ENCODE measurements around the gene ARHGAP26.
"Not testable (repeated sequence)": the region's sequence is repeated elsewhere in the genome, so short reads cannot be mapped to it uniquely, and the experiment has no call there.

Gene ARHGAP26

DNA sequence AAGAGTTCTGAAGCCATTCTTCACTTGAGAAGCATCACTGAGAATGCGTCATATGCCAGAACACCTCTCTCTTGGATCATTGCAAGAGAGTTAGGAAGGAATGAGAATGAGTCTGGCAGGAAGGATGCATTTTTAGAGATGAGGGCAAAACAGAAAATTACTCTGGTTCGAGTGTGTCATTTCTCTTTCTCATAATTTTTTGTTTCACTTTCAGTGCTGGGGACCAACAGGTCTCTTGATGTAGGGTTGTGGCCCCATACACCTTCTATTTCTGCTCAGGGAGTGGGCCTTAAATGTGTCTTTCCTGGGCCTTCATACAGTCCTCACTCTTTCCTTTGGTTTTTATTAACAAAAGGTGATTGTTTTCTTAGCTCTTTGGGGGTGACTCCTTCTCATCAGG, 330.9 kb downstream of the ARHGAP26 start:
- no peak for DNase-seq

DNA sequence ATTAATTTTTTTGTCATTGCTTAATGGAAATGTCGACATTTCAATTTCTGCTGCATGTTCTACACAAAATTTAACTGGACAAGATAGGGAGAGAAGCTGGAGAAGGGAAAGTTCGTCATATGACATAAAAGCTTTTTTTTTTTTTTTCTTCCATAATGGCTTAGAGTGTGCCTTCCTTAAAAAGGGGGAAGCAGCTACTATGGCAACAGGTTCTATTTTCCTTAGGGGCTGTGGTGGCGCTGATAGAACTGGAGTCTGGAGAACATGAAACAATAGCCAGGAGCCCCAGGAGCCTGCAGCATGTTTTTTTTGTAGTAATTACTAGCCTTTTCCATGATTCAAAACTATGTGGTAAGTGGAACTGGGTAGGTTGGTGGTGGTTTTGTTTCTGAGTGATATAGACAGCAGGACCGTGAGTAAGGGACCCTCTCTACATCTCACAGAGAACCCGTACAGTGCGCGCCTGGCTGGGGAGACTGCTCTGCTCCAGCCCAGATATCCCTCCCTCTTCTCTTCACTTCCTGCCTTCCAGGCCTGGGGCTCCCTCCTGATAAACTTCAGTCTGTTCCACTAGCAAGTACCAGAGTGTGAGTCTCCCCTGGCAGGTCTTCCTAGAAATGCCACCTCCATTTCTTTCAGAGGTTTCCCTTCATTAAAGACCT, 331.7 kb downstream of the ARHGAP26 start:
- DNase-seq, result peak in 1 of 2 experiments; percentile 10

DNA sequence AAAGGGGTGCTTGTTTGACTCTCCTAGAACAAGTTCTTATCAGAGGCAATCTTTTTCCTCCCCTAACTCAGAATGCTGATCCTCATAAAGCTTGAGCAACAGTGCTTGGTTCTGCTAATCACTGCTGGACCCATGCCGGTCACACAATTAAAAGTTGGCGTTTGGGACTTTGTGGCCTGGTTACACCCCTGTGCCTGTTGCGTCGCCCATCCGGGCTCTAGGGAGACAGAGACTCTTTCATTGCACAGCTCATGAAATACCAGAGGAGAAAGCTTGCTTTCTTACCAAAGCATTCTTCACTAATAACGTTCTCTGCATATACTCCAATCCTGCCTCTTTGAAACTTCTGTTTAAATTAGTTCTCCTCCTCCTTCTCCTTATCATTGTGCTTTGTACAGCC, 332.2 kb downstream of the ARHGAP26 start:
- DNase-seq, result no peak

DNA sequence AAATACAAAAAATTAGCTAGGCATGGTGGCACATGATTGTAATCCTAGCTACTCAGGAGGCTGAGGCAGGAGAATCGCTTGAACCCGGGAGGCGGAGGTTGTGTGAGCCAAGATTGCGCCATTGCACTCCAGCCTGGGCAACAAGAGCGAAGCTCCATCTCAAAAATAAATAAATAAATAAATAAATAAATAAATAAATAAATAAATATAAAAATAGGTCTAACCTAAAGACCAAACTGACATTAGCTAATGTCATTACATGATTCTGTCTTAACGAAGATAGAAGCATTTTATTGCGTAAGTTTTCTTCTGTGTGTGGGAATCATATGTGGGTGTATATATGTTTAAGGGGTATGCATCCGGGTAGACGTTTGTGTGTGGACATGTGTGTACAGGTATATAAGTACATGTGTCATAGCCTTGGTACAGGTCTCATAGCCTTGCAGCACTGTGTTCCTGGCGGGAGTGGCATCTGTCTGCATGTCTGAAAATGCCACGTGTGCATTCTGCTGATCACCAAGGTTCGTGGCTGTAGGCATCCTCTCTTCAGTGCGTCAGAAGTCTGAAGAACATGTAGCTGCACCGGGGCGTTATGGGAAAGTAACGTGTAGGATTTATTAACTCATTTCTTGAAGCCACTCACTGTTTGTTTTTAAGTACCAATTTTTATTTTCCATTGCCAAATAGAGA, 335.2 kb downstream of the ARHGAP26 start:
- no peak for DNase-seq

DNA sequence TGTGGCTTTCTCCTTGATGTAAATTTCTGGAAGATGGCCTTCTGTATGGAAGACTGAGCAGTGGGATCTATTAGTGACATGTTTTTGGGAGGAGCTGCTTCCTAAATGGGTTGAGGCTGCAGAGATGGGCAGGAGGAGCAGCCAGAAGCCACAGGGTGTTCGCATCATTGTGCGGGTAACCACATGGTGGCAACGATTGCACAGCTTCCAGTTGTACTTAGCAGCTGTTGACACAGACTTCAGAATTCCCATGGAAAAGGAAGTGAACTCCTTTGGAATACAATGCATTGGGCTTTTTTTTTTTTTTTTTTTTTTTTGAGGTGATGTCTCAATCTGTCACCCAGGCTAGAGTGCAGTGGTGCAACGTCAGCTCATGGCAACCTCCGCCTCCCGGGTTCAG, 336.0 kb downstream of the ARHGAP26 start:
- DNase-seq, result no peak

DNA sequence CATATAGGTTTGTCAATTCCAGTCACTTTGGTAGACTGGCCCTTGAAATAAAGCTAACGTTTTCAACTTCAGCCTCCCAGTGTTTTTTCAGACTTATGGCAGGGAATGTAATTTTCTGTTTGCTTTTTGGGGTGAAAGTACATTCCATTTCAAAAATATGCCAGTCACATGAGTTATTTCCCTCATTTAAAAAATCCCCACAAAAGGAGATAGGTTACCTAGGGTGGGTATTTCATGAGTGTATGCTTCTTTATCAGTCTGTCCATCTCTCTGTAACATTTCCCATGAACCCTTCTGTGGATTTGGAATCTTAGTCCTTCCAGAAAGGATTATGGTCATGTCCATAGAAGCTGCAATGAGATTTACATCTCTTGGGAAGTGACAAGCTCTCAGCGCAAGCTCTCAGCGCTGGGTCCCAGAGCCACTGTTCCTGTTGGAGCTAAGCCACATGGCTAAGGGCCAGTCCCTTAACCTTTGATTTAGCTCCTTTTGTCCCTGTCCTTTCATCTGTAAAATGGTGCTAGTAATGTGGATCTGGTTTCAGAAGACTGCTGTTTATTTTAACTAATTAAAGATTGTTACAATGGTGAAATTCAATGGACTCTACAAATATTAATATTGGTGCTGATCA, 338.4 kb downstream of the ARHGAP26 start:
- no peak for DNase-seq

DNA sequence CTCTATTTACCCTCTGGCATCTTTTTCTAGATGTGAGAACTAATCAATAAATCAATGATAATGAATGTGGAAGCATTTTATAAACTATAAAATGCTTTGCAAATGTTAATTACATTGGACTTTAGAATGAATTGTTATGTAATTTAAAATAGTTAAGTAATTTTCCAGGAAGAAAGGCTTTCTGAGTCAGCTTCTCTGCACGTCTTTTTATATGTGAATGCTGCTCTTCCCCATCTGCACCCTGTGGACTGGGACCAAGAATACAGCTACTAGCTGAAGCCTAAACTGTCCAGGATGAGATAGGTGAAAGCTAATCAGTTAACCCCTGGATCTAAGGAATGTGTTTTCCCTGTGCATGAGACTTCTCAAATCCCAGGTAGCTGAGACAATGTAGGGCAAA, 340.4 kb downstream of the ARHGAP26 start:
- DNase-seq, result no peak

DNA sequence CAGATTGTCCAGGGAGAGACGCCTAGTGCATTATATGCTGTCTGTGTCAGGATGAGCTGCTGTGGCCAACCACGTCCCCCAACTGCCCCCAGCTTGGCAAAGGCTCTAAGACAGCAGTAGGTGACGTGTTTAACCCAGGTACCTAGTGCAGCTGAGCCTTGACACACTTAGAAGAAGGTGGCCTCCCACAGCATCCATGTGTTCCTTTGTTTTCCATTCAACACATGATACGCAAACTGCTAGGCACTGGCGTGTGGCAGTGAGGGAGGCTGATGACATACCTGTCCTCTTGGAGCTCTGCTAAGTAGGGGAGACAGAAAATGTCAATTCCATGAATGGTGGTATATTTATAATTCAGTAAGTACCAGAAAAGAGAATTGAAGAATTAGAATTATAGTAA, 341.6 kb downstream of the ARHGAP26 start:
- DNase-seq, result no peak

DNA sequence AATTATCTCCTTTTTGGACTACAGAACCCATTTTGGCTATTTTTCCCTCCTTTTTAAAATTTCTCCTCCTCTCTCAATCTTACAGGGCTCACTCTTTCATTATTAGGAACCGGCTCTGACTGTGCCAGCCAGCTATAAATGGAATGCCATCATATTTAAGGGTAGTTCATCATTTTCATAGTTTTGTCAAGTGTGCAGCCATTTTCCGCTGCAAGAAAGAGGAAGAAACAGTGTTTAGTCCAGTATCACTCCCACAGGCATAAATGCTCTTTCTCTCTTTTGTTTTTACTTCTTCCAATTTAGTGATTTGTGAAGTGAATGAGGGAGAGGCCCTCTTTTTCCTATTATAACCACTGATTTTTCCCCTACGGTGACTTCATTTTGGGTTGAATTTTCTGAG, 343.3 kb downstream of the ARHGAP26 start:
- no peak for DNase-seq

DNA sequence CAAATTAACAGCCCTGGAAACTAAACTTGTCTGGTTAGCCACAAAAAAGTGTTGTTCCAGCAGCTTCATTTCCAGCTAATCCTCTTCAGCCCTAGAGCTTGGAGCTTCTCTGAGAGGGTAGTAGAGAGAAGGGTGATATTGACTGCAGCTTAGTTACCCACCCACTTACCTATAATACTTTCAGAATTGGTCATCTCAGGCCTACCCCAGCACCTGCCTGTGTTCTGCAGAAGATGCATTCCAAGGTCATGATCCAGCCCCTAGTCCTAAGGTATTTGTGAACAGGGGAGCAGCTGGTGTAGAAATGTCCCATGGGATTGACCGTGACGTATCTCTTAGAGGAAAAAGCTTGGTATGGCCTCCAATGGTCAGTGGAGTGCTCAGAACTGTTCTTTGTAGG, 344.3 kb downstream of the ARHGAP26 start:
- DNase-seq, result no peak

DNA sequence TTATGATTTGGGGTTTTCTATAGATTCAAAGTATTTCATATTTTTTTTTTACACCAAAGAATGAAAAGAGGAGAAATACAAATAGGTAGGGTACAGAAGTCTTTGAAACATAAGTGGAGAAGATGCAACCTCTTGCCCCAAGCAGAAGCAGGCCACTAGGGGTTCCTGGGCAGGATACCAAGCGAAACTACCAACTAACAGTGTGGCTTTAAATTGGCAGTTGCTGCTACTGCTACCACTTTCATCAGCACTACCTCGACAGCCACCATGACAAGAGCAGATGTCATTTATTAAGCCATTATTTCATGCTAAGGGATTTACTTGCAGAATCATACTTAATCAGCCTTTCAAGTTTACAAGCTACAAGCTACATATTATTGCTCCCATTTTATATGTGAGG, 345.2 kb downstream of the ARHGAP26 start:
- no peak for DNase-seq

DNA sequence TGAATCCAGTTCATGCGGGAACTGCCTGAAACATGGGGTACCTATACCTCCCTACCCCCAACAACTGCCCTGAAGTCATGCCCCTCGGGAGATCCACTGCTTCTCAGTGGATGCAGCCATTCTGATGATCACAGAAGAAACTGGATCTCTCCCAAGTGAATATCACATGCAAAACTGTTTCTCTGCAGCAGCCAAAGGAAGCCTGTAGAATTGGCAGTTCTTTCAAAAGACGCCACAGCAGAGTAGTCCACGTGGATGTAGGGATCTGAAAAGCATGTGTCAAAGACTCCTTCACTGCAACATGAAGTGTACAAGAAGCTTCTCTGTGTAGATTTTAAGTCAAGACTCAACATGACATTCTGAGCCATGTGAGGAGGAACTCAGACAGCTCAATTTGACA, 346.6 kb downstream of the ARHGAP26 start:
- no peak for DNase-seq

DNA sequence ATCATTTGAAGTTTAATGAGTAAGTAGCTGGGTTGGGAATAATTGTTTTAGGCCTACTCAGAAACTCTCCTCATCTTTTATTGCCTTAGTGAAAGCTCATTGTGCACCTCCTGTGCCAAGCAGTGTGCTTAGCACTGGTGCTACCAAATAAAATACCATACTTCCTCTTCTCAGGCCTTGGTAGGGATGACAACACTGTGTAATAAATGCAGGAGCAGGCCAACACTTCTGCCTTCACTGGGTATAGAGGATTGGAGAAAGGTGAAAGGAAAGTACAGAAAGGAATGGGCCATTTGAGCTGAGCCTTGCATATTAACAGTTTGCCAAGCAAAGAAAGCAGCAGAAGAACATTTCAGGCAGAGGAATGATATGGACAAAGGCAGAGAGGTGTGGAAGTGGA, 347.6 kb downstream of the ARHGAP26 start:
- DNase-seq, result no peak

DNA sequence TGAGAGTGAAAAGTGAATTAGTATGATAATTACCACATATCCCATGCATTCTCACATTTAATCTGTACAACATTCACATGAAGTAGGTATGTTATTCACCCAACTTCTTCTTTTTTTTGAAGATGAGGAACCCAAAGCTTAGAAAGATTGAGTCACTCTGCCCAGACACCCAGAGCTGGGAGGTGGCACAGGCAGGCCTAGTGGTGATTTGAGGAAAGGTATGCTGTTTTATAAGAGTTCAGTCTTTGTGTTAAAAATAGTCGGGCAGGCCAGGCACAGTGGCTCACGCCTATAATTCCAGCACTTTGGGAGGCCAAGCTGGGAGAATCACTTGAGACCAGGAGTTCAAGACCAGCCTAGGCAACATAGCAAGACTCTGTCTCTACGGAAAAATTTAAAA, 348.0 kb downstream of the ARHGAP26 start:
- peak in 1 of 2 experiments; percentile 20 for DNase-seq

DNA sequence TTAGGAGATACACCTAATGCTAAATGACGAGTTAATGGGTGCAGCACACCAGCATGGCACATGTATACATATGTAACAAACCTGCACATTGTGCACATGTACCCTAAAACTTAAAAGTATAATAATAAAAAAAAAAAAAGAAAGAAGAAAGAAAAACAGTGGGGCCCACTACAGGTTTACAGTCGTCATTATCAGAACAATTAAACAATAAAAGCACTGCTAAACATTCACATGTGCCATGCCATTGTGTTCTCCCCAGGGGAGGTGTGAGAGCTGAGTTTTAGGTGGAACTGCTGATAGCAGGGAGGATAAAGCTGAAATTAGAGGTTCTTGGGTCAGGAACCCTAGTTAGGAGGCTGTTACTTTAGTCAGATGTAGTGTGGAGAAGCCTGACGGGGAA, 348.6 kb downstream of the ARHGAP26 start:
- not testable (repeated sequence) for DNase-seq

DNA sequence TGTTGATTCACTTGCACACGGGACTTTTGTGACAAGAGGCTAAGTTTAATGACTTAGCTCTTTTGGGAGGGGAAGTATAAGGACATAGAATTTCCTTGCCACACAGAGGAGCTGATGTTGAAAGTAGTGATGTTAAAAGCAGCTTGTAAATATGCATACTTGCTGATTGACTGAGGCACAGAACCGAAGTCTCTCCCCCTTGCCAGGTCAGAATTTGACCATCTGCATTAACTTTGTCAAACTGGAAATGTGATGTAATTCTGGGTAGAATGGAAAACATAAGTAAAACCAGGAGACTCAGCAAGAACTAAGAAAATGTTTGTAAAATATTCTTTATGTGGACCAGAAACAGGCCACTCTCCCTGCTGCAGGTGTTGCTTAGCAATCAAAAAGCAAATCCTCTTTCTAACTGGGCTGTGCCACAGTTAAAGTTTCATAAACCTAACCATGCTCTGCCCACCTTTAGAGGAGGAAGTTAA, 349.2 kb downstream of the ARHGAP26 start:
- no peak for DNase-seq

DNA sequence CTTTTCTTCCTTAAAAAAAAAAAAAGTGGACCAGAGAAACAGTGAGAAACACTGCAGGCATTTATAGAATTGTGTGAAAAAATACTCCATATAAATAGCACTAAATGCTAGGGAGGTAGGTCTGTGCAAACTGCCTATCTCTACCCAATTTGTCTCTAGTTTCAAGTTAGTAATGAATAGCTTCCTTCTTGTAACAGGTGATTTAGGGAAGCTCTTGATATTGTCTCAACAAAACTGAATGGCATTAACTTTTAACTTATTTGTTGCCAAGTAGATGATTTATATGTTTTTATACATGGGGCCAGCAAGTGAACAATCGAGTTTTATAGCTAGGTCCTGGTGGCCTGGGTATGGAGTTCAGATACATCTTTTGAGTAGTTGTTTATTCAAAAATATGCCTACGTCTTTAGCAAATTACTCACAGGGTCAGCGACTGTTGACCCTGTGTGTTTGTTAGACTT, 349.7 kb downstream of the ARHGAP26 start:
- DNase-seq, result no peak

DNA sequence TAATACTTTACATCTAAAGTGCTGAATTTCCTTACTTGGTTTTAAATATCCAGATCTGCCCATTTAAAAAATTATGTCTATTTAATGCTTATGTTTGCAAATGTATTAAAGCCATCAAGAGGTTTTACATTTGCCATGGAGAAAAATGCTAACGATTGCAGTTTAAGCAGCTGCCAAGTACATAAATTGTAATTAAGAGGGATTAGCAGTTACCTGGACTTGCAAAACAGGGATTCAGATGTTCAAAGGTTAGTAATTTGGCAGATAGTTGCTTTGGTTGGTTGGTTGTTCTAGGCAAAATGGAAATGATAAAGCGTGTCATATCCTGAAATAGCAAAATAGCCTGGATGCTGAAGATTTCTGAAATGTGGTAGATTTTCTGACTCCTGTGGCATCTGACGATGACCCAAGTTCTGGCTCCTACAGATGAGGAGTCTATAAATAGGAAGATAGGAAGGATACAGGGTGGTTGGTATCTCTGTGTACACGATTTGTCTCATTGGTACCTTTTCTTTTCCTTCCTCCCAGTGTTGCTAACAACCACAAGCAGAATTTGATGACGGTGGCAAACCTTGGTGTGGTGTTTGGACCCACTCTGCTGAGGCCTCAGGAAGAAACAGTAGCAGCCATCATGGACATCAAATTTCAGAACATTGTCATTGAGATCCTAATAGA, 350.4 kb downstream of the ARHGAP26 start:
- DNase-seq, result no peak

DNA sequence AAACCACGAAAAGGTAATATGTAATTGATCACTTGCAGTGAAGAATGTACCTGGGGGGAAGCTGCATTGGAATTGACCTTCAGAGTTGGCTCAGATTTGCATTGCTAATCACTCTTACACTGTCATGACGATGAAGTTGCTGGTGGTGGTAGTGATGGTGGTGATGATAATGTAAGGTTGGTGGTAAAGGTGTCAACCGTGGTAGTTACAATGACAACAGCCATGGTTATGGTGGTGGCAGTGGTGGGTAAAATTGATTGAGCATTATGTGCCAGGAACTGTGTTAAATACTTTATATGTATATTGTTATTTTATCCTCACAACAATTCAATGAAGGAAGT, 350.9 kb downstream of the ARHGAP26 start:
- no peak for DNase-seq

DNA sequence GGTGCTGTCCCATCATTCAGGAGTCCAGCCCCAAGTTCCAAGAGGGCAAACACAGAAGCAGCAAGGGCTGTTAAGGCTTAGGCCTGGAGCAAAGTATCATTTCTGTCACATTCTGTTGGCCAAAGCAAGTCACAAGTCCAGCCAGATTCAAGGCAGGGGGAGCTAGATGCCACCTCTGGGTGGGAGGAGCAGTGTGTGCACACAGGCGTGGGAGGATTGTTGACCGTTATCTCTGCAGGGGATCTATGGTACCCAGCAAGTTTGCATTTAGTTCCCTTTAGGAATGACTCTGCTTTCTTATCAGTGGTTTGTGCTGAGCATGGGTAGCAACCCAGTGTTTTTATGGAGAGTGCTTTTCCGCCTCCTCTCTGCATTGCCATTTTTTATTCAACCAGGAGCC, 354.4 kb downstream of the ARHGAP26 start:
- DNase-seq, result no peak

DNA sequence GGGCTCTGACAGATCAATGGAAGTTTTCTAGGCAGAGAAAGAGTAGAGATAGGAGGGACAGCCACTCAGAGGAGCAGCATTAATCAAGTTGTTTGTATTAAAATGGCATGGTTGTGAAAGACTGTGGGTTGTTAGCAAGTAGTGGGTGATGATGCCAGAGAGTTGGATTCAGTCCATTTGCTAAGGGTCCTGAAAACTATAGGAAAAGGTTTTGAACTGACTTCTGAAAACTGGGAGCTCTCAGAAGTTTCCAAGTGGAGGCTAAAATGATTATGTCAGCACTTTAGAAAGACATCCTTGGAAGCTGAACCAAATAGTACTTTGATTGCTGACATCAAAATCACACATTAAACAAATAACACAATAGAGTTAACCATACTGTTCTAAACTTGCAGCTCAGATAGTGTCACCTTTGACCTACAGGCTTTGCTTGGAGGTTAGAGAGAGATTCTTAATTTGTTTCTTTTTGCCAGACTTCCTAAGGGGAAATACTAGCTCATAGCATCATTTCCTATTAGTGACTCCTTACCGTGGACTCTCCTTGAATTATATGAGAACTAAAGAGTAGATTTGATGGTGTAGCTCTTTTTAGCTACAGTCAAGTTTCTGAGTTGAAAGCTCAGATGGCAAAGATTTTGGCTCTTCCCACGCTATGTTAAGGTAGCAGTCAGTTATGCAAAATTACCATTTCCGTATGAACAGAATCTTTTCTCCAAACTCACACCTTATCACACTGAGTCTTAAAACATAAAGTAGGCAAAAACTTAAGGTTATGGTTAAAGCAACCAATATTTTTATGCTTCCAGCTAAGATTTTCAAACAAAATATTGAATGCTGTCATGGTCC, 356.2 kb downstream of the ARHGAP26 start:
- DNase-seq, result no peak

DNA sequence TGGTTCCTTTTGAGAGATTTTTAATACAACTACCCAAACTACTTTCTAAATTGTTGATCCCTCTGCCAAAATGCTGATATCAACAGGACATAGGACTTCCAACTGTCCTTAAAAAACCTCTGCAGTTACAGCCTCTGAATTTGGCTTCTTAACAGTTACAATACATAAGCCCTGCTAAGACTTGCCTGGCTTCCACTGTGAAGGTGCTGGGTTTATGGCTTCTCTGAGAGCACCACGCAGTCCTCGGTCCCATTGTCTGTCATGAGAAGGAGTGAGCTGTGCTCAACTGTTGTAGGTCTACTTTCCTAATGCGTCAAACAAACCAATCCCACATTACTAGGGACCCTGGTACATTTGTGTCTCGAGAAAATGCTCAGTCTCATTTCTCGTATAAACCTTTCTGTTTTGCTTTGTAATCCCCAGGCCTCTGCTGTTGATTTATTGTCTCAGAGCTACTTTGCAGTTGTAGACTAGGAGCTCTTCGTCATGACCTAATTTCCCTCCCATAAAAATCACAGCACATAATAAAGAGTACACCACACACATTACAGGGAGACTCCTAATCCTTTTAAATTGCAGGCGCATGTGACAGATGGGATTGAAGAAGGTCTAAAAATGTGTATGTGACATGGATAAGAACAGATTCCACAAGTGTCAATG, 358.4 kb downstream of the ARHGAP26 start:
- no peak for DNase-seq
